CD8-positive, alpha-beta memory T cell (primary cell): ENCODE results near the gene CREB5. TPM values are rescaled to one million over a fixed set of nuclear protein-coding genes. Genes with fewer than 3 reads are reported as not detected.

Source experiments
- CTCF ChIA-PET: fragments of 350-600 bp; sonication (Branson Sonifier 250); formaldehyde crosslinking; loops from one replicate; lab custom pipeline; 2021; ENCODE audit warnings: antibody characterized with exemption; lab: Charles Lee
- POLR2A ChIA-PET: fragments of 350-600 bp; sonication (Branson Sonifier 250); formaldehyde crosslinking; loops from one replicate; lab custom pipeline; 2021; ENCODE audit warnings: antibody characterized with exemption; lab: Charles Lee
- DNase-seq, 5 donors: peaks; one replicate each; pipeline versions ENCODE4 v3.0.0 to v3.0.0-alpha.2; 2020 to 2022; ENCODE audit warnings: mixed read lengths in 1 of 5
- H3K27ac ChIP-seq: one replicate; pipeline ENCODE4 v1.7.0; 2013; ENCODE audit warnings: low read depth, mild to moderate bottlenecking, low read length, moderate library complexity
- H3K27me3 ChIP-seq: 2 replicates; pipeline ENCODE4 v1.7.0; 2013; ENCODE audit warnings: low read length, mild to moderate bottlenecking; ENCODE audit not compliant: insufficient read depth, poor library complexity, severe bottlenecking
- H3K36me3 ChIP-seq: 2 replicates; pipeline ENCODE4 v1.7.0; 2013; ENCODE audit warnings: mild to moderate bottlenecking, low read length, moderate library complexity; ENCODE audit not compliant: insufficient read depth
- H3K4me1 ChIP-seq: 2 replicates; pipeline ENCODE4 v1.7.0; 2013; ENCODE audit warnings: mild to moderate bottlenecking, low read length, moderate library complexity; ENCODE audit not compliant: insufficient read depth
- H3K4me3 ChIP-seq: 2 replicates; pipeline ENCODE4 v1.7.0; 2013; ENCODE audit warnings: mild to moderate bottlenecking, low read length
- H3K9me3 ChIP-seq: 2 replicates; pipeline ENCODE4 v1.7.0; 2013; ENCODE audit warnings: mild to moderate bottlenecking, low read length
- H3K27ac Mint-ChIP-seq, 8 donors: one replicate each; pipeline ENCODE4 v1.8.0; 2020 to 2021; ENCODE audit warnings: mixed read lengths in 8 of 8, mild to moderate bottlenecking in 6 of 8, inconsistent platforms in 3 of 8, moderate library complexity in 3 of 8
- H3K27me3 Mint-ChIP-seq, 2 donors: one replicate each; pipeline ENCODE4 v1.8.0; 2020 to 2021; ENCODE audit warnings: mixed read lengths in 2 of 2, mild to moderate bottlenecking in 1 of 2, moderate library complexity in 1 of 2
- H3K36me3 Mint-ChIP-seq, 3 donors: one replicate each; pipeline ENCODE4 v1.8.0; 2020 to 2021; ENCODE audit warnings: mixed read lengths in 3 of 3, inconsistent platforms in 1 of 3, mild to moderate bottlenecking in 1 of 3
- H3K4me1 Mint-ChIP-seq, 3 donors: one replicate each; pipeline ENCODE4 v1.8.0; 2020 to 2021; ENCODE audit warnings: mixed read lengths in 3 of 3, inconsistent platforms in 1 of 3, mild to moderate bottlenecking in 1 of 3
- H3K4me3 Mint-ChIP-seq, 7 donors: one replicate each; pipeline ENCODE4 v1.8.0; 2020 to 2021; ENCODE audit warnings: mixed read lengths in 7 of 7, mild to moderate bottlenecking in 6 of 7, moderate library complexity in 4 of 7, inconsistent platforms in 2 of 7
- H3K9me3 Mint-ChIP-seq, 5 donors: one replicate each; pipeline ENCODE4 v1.8.0; 2020 to 2022; ENCODE audit warnings: mixed read lengths in 5 of 5, mild to moderate bottlenecking in 3 of 5, moderate library complexity in 2 of 5, inconsistent platforms in 1 of 5
- polyA plus RNA-seq: library from polyadenylated mRNA; unstranded; fragments of 300-500 nt; fragmentation: Illumina TruSeq; gene quantifications from one replicate; pipeline ENCODE4 v1.2.3, GENCODE V29; 2021
- total RNA-seq, 2 experiments: library from RNA; stranded (reverse); gene quantifications; one replicate each; pipeline ENCODE4 v1.2.3, GENCODE V29; 2021

Gene CREB5
- total and polyA plus RNA-seq, 3 experiments from 2014 or later = not detected

DNA sequence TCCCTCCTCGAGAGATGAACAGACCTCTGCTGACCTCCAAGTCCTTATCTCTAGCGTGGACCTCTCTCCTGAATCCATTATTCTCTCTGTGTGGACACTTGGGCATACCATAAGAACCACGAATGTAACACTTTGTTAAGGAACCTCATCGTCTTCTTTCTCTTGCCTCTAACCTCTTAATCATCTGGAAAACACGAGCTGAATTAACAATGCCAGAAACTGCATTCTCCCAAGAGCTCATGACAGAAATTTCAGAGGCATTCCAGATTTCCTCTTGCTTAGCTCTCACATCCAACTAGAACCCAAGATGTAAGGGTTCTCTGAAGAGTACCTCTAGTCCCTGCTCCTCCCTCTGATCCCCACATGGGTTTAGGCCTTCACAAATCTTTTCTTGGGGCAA lies 444.3 kb downstream of the CREB5 start:
- H3K27me3 ChIP-seq = peaks cover 13% of the 10 kb centered on the region
- H3K36me3 ChIP-seq = no peaks in the 10 kb centered on the region
- no peaks in the 10 kb centered on the region for H3K9me3 ChIP-seq
- CTCF ChIA-PET = no interaction called here
- no peak overlapping the region for H3K27ac ChIP-seq
- Mint-ChIP-seq H3K27me3 (peaks cover 38 to 75% of the 10 kb centered on the region in 2 donors), H3K4me3 (peak overlapping the region in 1 of 7 donors; percentile 68), H3K27ac (no peak overlapping the region), H3K4me1 (peaks cover 6 to 13% (median 11%) of the 10 kb centered on the region in 3 donors), H3K36me3 (no peaks in the 10 kb centered on the region), H3K9me3 (no peaks in the 10 kb centered on the region)
- H3K4me1 ChIP-seq = no peaks in the 10 kb centered on the region
- H3K4me3 ChIP-seq = no peak overlapping the region
- POLR2A ChIA-PET = no interaction called here
- no peak for DNase-seq

DNA sequence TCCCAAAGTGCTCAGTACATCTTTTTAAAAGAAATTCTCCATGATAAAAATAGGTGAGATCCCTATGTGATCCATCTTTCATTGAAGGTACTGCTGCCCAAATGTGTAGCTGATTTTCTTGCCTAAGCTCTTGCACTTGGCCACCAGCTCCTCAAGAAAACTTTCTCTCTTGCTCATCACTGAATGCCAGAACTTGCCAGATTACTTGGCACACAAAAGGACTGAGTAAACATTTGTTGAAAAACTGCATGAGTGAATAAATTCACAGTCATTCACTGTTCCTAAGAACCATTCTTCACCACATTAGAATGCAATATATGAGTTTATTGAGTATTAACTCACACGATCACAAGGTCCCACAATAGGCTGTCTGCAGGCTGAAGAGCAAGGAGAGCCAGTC lies 445.9 kb downstream of the CREB5 start:
- ChIA-PET CTCF (no interaction called here), POLR2A (no interaction called here)
- DNase-seq = no peak
- Histone ChIP-seq H3K4me1 (no peaks in the 10 kb centered on the region), H3K36me3 (no peaks in the 10 kb centered on the region), H3K9me3 (no peaks in the 10 kb centered on the region), H3K27me3 (peaks cover 11% of the 10 kb centered on the region), H3K4me3 (no peak overlapping the region), H3K27ac (no peak overlapping the region)
- H3K9me3 Mint-ChIP-seq = no peaks in the 10 kb centered on the region
- H3K27me3 Mint-ChIP-seq = peaks cover 27 to 72% of the 10 kb centered on the region in 2 donors
- H3K36me3 Mint-ChIP-seq = no peaks in the 10 kb centered on the region
- H3K27ac Mint-ChIP-seq = no peak overlapping the region
- H3K4me3 Mint-ChIP-seq = no peak overlapping the region
- peaks cover 4 to 11% (median 11%) of the 10 kb centered on the region in 3 donors for H3K4me1 Mint-ChIP-seq

DNA sequence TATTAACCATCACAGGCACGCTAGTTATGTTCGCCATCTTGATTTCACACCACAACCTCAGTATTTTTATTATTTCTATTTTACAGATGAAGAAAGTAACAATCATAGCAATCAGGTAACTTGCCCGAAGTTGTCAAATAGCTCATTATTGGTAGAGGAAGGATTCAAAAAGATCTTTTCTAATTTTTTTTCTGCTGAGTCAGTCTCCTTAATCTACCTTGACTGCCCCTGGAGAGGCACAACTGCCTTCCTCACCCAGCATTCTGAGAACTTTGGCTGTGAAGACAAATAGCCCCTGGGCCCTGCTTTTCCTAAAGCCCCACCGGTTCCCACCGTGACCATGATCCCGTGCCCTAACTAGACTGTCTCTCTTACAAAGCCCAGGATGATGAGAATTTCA lies 446.6 kb downstream of the CREB5 start:
- ChIA-PET POLR2A (no interaction called here), CTCF (no interaction called here)
- H3K9me3 ChIP-seq = no peaks in the 10 kb centered on the region
- peaks cover 0 to 5% (median 5%) of the 10 kb centered on the region in 3 donors for H3K4me1 Mint-ChIP-seq
- DNase-seq = no peak
- H3K4me3 Mint-ChIP-seq = no peak overlapping the region
- no peak overlapping the region for H3K4me3 ChIP-seq
- H3K27ac Mint-ChIP-seq = no peak overlapping the region
- no peak overlapping the region for H3K27ac ChIP-seq
- H3K27me3 Mint-ChIP-seq = peaks cover 23 to 70% of the 10 kb centered on the region in 2 donors
- no peaks in the 10 kb centered on the region for H3K36me3 ChIP-seq
- H3K9me3 Mint-ChIP-seq = no peaks in the 10 kb centered on the region
- H3K36me3 Mint-ChIP-seq = no peaks in the 10 kb centered on the region
- peaks cover 5% of the 10 kb centered on the region for H3K27me3 ChIP-seq
- no peaks in the 10 kb centered on the region for H3K4me1 ChIP-seq

DNA sequence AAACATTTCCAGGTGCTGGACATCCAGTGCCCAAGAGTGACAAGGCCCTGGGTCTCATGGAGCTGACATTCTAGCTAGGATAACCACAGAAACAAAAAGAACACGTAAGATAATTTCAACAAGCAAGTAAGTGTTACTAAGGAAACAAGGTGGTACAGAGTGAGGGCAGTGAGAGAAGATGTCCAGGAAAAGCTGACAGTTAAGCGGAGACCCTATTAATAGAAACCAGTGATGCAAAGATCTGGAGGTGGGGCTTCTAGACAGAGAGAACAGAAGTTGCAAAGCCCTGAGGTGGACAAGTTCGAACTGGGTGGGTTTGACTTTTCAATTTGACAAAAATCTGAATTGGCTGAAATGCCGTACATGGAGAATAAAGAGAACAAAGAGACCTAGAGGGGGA lies 449.5 kb downstream of the CREB5 start:
- Histone ChIP-seq H3K4me1 (no peaks in the 10 kb centered on the region), H3K4me3 (no peak overlapping the region), H3K27ac (no peak overlapping the region), H3K36me3 (no peaks in the 10 kb centered on the region), H3K9me3 (no peaks in the 10 kb centered on the region), H3K27me3 (peaks cover 5% of the 10 kb centered on the region)
- Mint-ChIP-seq H3K27ac (no peak overlapping the region), H3K4me3 (no peak overlapping the region), H3K4me1 (no peaks in the 10 kb centered on the region), H3K27me3 (peaks cover 10 to 61% of the 10 kb centered on the region in 2 donors), H3K36me3 (no peaks in the 10 kb centered on the region), H3K9me3 (peaks cover 0 to 2% (median 0%) of the 10 kb centered on the region in 5 donors)
- ChIA-PET CTCF (no interaction called here), POLR2A (no interaction called here)
- DNase-seq = no peak

DNA sequence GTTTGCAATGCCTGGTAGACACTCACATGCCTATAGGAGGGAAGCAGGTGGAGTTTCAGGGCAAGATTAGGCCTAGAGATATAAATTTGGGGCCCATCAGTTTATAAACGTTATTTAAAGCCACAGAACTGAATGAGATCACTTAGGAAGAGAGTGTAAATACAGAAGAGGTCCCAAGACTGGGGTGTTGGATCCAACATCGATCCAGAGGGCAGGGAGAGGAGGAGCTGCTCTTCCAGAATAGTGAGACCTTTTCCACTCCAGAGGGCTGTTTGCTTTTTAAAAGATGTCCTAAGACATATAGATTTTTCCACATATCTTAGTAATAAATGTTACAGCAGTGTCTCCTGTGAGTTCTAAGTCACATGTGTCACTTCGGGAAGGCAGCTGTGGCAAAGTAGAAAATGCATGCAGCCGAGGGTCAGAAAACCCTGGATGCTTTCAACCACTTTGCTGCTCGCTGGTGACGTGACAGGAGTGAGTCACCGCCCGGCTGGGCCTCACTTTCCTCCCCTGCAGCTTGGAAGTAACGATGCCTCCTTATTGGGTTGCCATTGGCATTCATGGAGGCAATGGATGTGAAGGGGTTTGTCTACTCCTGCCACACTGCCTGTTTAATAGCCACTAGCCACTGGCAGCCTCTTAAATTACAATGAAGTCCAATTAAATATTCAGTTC lies 450.4 kb downstream of the CREB5 start:
- Mint-ChIP-seq H3K27ac (no peak overlapping the region), H3K4me3 (no peak overlapping the region), H3K27me3 (peaks cover 10 to 61% of the 10 kb centered on the region in 2 donors), H3K9me3 (peaks cover 0 to 2% (median 0%) of the 10 kb centered on the region in 5 donors), H3K36me3 (no peaks in the 10 kb centered on the region), H3K4me1 (no peaks in the 10 kb centered on the region)
- Histone ChIP-seq H3K4me1 (no peaks in the 10 kb centered on the region), H3K27ac (no peak overlapping the region), H3K4me3 (no peak overlapping the region), H3K36me3 (no peaks in the 10 kb centered on the region), H3K27me3 (peaks cover 5% of the 10 kb centered on the region), H3K9me3 (no peaks in the 10 kb centered on the region)
- POLR2A ChIA-PET = no interaction called here
- DNase-seq = no peak
- CTCF ChIA-PET = no interaction called here

DNA sequence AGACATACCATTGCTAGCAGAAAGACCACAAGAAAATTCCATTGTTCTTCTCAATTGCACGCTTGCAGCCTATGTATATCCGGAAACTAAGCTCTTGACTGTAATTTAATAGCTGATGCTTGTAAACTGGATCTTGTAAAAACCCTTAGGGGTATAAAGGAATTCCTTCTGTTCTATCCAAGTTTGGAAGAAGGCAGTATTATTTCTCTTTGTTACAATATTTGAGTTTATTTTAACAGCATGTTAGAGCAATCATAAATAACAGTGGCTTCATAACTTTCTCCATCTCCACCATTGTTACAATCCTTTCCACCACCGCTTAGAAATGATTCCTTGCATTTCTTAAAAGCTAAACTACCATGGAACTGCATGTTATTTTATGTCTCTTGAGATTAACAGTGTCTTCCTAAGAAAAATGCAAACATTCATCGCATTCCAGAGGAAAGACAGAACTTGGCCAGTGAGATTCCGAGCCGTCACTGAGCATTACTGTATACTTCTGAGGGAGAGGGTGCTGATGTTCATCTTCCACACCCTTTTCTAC lies 453.4 kb downstream of the CREB5 start:
- Histone ChIP-seq H3K27ac (no peak overlapping the region), H3K4me3 (no peak overlapping the region), H3K9me3 (no peaks in the 10 kb centered on the region), H3K36me3 (no peaks in the 10 kb centered on the region), H3K4me1 (no peaks in the 10 kb centered on the region), H3K27me3 (peaks cover 5% of the 10 kb centered on the region)
- ChIA-PET POLR2A (interaction anchor here (0.5 kb wide), 1 partner anchor 24 kb away, joined by 3 read pairs; no protein-coding TSS in a partner anchor), CTCF (no interaction called here)
- H3K4me1 Mint-ChIP-seq = no peaks in the 10 kb centered on the region
- no peaks in the 10 kb centered on the region for H3K36me3 Mint-ChIP-seq
- no peak overlapping the region for H3K27ac Mint-ChIP-seq
- DNase-seq = no peak
- H3K4me3 Mint-ChIP-seq = no peak overlapping the region
- H3K9me3 Mint-ChIP-seq = peaks cover 0 to 2% (median 0%) of the 10 kb centered on the region in 5 donors
- H3K27me3 Mint-ChIP-seq = peaks cover 10 to 46% of the 10 kb centered on the region in 2 donors

DNA sequence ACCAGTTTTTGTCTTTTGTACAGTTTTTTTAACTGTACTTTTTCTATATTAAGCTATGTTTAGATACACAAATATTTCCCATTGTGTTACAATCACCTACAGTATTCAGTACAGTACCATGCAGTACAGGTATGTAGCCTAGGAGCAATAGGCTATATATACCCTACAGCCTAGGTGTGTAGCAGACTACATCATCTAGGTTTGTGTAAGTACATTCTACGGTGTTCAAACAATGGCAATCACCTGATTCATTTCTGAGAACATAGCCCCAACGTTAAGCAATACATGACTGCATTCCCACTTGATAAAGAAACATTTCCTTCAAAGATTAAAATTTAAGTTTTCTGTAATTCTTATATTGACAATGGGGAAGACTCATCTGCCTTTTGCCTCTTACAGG lies 456.4 kb downstream of the CREB5 start:
- H3K27ac Mint-ChIP-seq = no peak overlapping the region
- no peak overlapping the region for H3K4me3 ChIP-seq
- H3K9me3 Mint-ChIP-seq = peaks cover 0 to 2% (median 0%) of the 10 kb centered on the region in 5 donors
- no peak overlapping the region for H3K27ac ChIP-seq
- no peaks in the 10 kb centered on the region for H3K9me3 ChIP-seq
- ChIA-PET POLR2A (no interaction called here), CTCF (no interaction called here)
- H3K4me3 Mint-ChIP-seq = no peak overlapping the region
- no peaks in the 10 kb centered on the region for H3K36me3 ChIP-seq
- no peaks in the 10 kb centered on the region for H3K27me3 ChIP-seq
- H3K4me1 ChIP-seq = no peaks in the 10 kb centered on the region
- H3K27me3 Mint-ChIP-seq = peaks cover 9 to 33% of the 10 kb centered on the region in 2 donors
- no peak for DNase-seq
- H3K36me3 Mint-ChIP-seq = peaks cover 0 to 1% (median 0%) of the 10 kb centered on the region in 3 donors
- no peaks in the 10 kb centered on the region for H3K4me1 Mint-ChIP-seq

DNA sequence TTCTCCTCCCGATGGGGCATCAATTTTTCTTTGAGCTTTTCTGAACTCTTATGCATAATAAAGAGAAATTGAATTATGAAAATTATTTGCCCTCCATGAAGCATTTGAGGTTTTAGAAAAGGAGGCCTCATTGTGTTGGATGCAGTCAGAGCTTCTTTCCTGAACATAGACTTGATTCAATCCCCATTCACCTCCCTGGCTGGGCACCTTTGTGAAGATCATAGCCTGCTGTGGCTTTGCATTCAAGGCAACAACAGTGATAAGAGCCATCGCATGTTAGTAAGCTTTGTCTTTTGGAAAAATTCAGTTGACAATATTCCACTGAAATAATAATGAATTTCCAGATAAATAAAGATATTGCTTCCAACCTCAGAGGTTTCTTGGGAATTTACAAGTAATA lies 458.8 kb downstream of the CREB5 start:
- Mint-ChIP-seq H3K4me3 (no peak overlapping the region), H3K4me1 (no peaks in the 10 kb centered on the region), H3K36me3 (peaks cover 0 to 1% (median 0%) of the 10 kb centered on the region in 3 donors), H3K9me3 (peaks cover 0 to 2% (median 0%) of the 10 kb centered on the region in 5 donors), H3K27me3 (peaks cover 8 to 28% of the 10 kb centered on the region in 2 donors), H3K27ac (no peak overlapping the region)
- no peaks in the 10 kb centered on the region for H3K4me1 ChIP-seq
- no peak overlapping the region for H3K4me3 ChIP-seq
- DNase-seq = no peak
- CTCF ChIA-PET = no interaction called here
- no peaks in the 10 kb centered on the region for H3K36me3 ChIP-seq
- POLR2A ChIA-PET = no interaction called here
- H3K9me3 ChIP-seq = no peaks in the 10 kb centered on the region
- H3K27me3 ChIP-seq = no peaks in the 10 kb centered on the region
- no peak overlapping the region for H3K27ac ChIP-seq
